HepG2 (cell line): Measurements from ENCODE around the gene ITPRIP. TPM values are rescaled to one million over a fixed set of nuclear protein-coding genes. Genes with fewer than 3 reads are reported as not detected.

ENCODE experiments used
- ARNT ChIP-seq: fragments of 450-650 bp; IDR thresholded peaks from 2 replicates; pipeline ENCODE4 v1.6.1; 2017
- BRCA1 ChIP-seq: sonication (generic); formaldehyde crosslinking; IDR thresholded peaks from 2 replicates; pipeline ENCODE4 v1.4.0; 2020; ENCODE audit warnings: missing genetic modification reagents
- DMAP1 ChIP-seq: IDR thresholded peaks from 2 replicates; pipeline ENCODE4 v1.6.1; 2016
- HOXA9 ChIP-seq: sonication (generic); formaldehyde crosslinking; IDR thresholded peaks from 2 replicates; pipeline ENCODE4 v1.8.1; 2022; ENCODE audit warnings: missing genetic modification reagents, mild to moderate bottlenecking, moderate library complexity, borderline replicate concordance
- IRF9 ChIP-seq: sonication (generic); formaldehyde crosslinking; IDR thresholded peaks from 2 replicates; pipeline ENCODE4 v1.8.0; 2022; ENCODE audit warnings: missing genetic modification reagents, mild to moderate bottlenecking, borderline replicate concordance
- MIXL1 ChIP-seq: IDR thresholded peaks from 2 replicates; pipeline ENCODE4 v1.6.1; 2016
- MTA1 ChIP-seq: sonication (generic); formaldehyde crosslinking; IDR thresholded peaks from 2 replicates; pipeline ENCODE4 v1.4.0; 2020; ENCODE audit warnings: missing genetic modification reagents, mild to moderate bottlenecking, borderline replicate concordance
- NR2F6 ChIP-seq, 2 experiments: IDR thresholded peaks; 2 replicates each; pipeline ENCODE4 v1.6.1; 2016; ENCODE audit warnings: antibody characterized with exemption in 1 of 2, mild to moderate bottlenecking in 1 of 2
- RAD21 ChIP-seq: fragments of 450-650 bp; formaldehyde crosslinking; IDR thresholded peaks from 2 replicates; pipeline ENCODE4 v1.5.0; 2020; ENCODE audit warnings: mild to moderate bottlenecking
- REPIN1 ChIP-seq: sonication (generic); formaldehyde crosslinking; IDR thresholded peaks from 2 replicates; pipeline ENCODE4 v1.8.0; 2022; ENCODE audit warnings: missing genetic modification reagents, low read depth, mild to moderate bottlenecking, borderline replicate concordance
- RFX3 ChIP-seq: IDR thresholded peaks from 2 replicates; pipeline ENCODE4 v1.6.1; 2016; ENCODE audit warnings: missing biosample characterization, missing genetic modification reagents
- SNAPC5 ChIP-seq: sonication (generic); formaldehyde crosslinking; IDR thresholded peaks from 2 replicates; pipeline ENCODE4 v1.8.1; 2023; ENCODE audit warnings: mild to moderate bottlenecking, missing genetic modification reagents, borderline replicate concordance
- SSRP1 ChIP-seq: IDR thresholded peaks from 2 replicates; pipeline ENCODE4 v1.6.1; 2016; ENCODE audit warnings: control low read depth
- TSC22D2 ChIP-seq: sonication (generic); formaldehyde crosslinking; IDR thresholded peaks from 2 replicates; pipeline ENCODE4 v1.5.1; 2020; ENCODE audit warnings: missing genetic modification reagents, mild to moderate bottlenecking, borderline replicate concordance
- YEATS4 ChIP-seq: sonication (generic); formaldehyde crosslinking; IDR thresholded peaks from 2 replicates; pipeline ENCODE4 v1.4.0; 2020; ENCODE audit warnings: missing genetic modification reagents, borderline replicate concordance
- ZBTB40 ChIP-seq, 2 experiments: fragments of 450-650 bp in 1 of 2; sonication (generic) in 1 of 2; formaldehyde crosslinking in 1 of 2; IDR thresholded peaks; 2 replicates each; pipeline versions ENCODE4 v1.6.1 to v1.8.0; 2016 to 2022; ENCODE audit warnings: antibody characterized with exemption in 1 of 2, mild to moderate bottlenecking in 1 of 2, missing genetic modification reagents in 1 of 2
- ZNF138 ChIP-seq: sonication (generic); formaldehyde crosslinking; IDR thresholded peaks from 2 replicates; pipeline ENCODE4 v1.5.0; 2020; ENCODE audit warnings: mild to moderate bottlenecking, low read depth, missing genetic modification reagents
- ZNF430 ChIP-seq: sonication (generic); formaldehyde crosslinking; IDR thresholded peaks from 2 replicates; pipeline ENCODE4 v1.9.0; 2021; ENCODE audit warnings: mild to moderate bottlenecking, missing genetic modification reagents
- polyA plus RNA-seq, 8 experiments: library from polyadenylated mRNA; depleted of rRNA in 3 of 8; stranded (reverse) in 7 of 8; unstranded in 1 of 8; fragments of >200 nt; fragmentation: Illumina TruSeq in 4 of 8; extraction: Trizol in 4 of 8; gene quantifications; 2 replicates each; pipeline versions ENCODE4 v1.2.1 to v1.2.3, GENCODE V29; 2011 to 2016; ENCODE audit warnings: low read depth in 4 of 8, missing spikeins in 1 of 8, mixed read lengths in 1 of 8; ENCODE audit not compliant: insufficient read depth in 1 of 8
- total RNA-seq, 5 experiments: library from RNA; depleted of rRNA; stranded (reverse); fragments of >200 nt; fragmentation: Illumina TruSeq; extraction: Trizol; gene quantifications; 2 replicates each; pipeline ENCODE4 v1.2.3, GENCODE V29; 2016; ENCODE audit warnings: low read depth in 1 of 5
- TF ChIP-seq, protein P1 (sequence below): sonication (generic); formaldehyde crosslinking; IDR thresholded peaks from 2 replicates; pipeline ENCODE4 v1.8.0; 2022; ENCODE audit warnings: mild to moderate bottlenecking, missing genetic modification reagents, moderate library complexity

ITPRIP gene
- total and polyA plus RNA-seq, 2 of the 13 experiments (the other 11 are each of a cell fraction or from before 2014, with no cell fraction given): 1.00 to 2.8 TPM

DNA sequence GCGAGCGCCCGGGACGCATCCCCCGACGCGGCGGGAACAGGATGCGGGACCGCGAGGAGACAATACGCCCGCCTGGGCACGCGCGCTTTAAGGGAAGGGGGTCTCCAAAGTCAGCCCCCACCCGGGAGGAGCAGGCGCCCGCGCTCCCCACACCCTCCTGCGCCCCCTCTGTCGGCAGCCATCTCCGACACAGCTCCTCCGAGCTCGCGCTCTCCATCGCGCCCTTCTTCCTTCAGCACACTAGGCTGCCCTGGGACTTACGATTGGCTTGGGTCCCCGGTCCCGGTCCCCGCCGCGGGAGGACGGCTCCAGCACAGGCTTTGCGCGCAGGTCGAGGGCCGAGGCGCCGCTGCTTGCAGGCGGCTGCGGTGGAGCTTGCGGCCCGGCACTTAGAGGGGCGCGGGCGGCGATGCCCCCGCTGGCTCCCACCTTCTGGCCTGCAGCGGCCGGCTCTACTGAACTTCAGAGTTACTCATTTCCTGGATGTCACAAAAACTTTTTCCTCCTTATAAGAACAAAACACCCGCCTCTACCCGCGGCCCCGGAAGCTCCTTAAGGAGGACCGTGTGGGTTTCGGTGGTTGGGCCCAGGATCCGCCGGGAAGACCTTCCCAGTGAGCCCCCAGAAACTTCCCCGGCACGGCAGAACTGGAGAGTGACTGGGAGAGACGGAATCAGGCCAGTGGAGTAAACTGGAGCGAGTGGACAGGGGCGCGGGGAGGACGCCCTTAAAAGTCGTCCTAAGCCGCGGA is at the start of gene ITPRIP (continued):
- TF ChIP-seq, protein P1, sequence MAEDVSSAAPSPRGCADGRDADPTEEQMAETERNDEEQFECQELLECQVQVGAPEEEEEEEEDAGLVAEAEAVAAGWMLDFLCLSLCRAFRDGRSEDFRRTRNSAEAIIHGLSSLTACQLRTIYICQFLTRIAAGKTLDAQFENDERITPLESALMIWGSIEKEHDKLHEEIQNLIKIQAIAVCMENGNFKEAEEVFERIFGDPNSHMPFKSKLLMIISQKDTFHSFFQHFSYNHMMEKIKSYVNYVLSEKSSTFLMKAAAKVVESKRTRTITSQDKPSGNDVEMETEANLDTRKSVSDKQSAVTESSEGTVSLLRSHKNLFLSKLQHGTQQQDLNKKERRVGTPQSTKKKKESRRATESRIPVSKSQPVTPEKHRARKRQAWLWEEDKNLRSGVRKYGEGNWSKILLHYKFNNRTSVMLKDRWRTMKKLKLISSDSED (CRISPR knock-in tag): no peak
- peak; percentile 24; the same call in 1 of the 2 replicates for TF ChIP-seq DMAP1 (CRISPR knock-in tag)
- no peak for TF ChIP-seq SNAPC5 (CRISPR knock-in tag)
- TF ChIP-seq ZNF430 (CRISPR knock-in tag): no peak
- TF ChIP-seq MTA1: 0 out of 2 replicates have a peak, but pooled peaks have one; percentile 19
- TF ChIP-seq YEATS4 (CRISPR knock-in tag): no peak; the same call in 1 of the 2 replicates
- TF ChIP-seq RAD21 (CRISPR knock-in tag): no peak
- no peak for TF ChIP-seq TSC22D2
- no peak for TF ChIP-seq ZBTB40 (IDR thresholded peaks at IDR 0.05)
- TF ChIP-seq ZBTB40 (CRISPR knock-in tag; IDR thresholded peaks at IDR 0.05): peak; percentile 44; the same call in 1 of the 2 replicates
- TF ChIP-seq HOXA9 (CRISPR knock-in tag): no peak
- TF ChIP-seq ARNT: no peak
- TF ChIP-seq BRCA1 (CRISPR knock-in tag): no peak
- no peak for TF ChIP-seq MIXL1 (CRISPR knock-in tag)
- TF ChIP-seq SSRP1 (CRISPR knock-in tag): no peak
- no peak for TF ChIP-seq ZNF138 (CRISPR knock-in tag)
- TF ChIP-seq RFX3 (CRISPR knock-in tag): no peak
- TF ChIP-seq NR2F6 (IDR thresholded peaks at IDR 0.05): no peak
- no peak for TF ChIP-seq NR2F6 (CRISPR knock-in tag; IDR thresholded peaks at IDR 0.05)
- TF ChIP-seq IRF9 (CRISPR knock-in tag): peak; percentile 66; the same call in 1 of the 2 replicates
- TF ChIP-seq REPIN1 (CRISPR knock-in tag): 0 out of 2 replicates have a peak, but pooled peaks have one; percentile 31
